Neural crest cell (in vitro differentiated cells): Measurements from ENCODE around the gene FOXJ2. TPM values are rescaled to one million over a fixed set of nuclear protein-coding genes. Genes with fewer than 3 reads are reported as not detected.

Source experiments
- DNase-seq: peaks from one replicate; pipeline ENCODE4 v3.0.0; 2021; ENCODE audit warnings: low read depth, mixed read lengths, low spot score
- H3K27ac Mint-ChIP-seq: one replicate; pipeline ENCODE4 v1.8.0; 2021; ENCODE audit warnings: mild to moderate bottlenecking, mixed read lengths; ENCODE audit not compliant: unreplicated experiment
- H3K27me3 Mint-ChIP-seq: 2 replicates; pipeline ENCODE4 v1.8.0; 2021; ENCODE audit warnings: low read depth, mild to moderate bottlenecking, mixed read lengths
- H3K36me3 Mint-ChIP-seq: 2 replicates; pipeline ENCODE4 v1.8.0; 2021; ENCODE audit warnings: low read depth, mild to moderate bottlenecking, mixed read lengths
- H3K4me1 Mint-ChIP-seq: 2 replicates; pipeline ENCODE4 v1.8.0; 2021; ENCODE audit warnings: mixed read lengths
- H3K4me3 Mint-ChIP-seq: one replicate; pipeline ENCODE4 v1.8.0; 2021; ENCODE audit warnings: mild to moderate bottlenecking, mixed read lengths
- H3K9me3 Mint-ChIP-seq: 2 replicates; pipeline ENCODE4 v1.8.0; 2021; ENCODE audit warnings: mixed read lengths
- total RNA-seq: library from RNA; stranded (reverse); gene quantifications from 2 replicates; pipeline ENCODE4 v1.2.1, GENCODE V29; 2021
- TF ChIP-seq, protein P1 (sequence below): fragments of 200-600 bp; sonication (generic); conservative IDR thresholded peaks from 2 replicates; pipeline ENCODE4 v1.5.0; 2021; ENCODE audit warnings: antibody characterized with exemption, mild to moderate bottlenecking

Gene FOXJ2
- total RNA-seq, 1 donor from 2014 or later = 14.1 TPM

DNA sequence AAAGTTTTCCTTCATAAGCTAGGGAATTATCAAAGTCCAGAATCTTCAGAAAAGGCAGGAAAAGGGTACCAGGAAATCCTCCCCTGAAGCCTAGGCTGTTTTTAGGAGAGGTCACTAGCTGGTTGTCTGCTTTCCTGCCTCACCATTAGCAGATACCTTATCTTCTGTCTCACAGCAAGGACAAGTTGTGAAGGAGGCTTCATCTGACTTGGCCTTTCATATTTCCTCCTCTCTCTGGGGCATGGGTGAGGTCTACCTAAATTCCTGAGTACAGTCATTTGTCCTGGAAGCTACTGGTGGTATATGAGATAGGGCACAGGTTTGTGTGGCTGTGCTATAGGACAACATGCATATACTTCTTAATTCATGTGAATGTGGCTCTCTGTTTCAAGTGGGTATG, 2.3 kb downstream of the FOXJ2 start:
- TF ChIP-seq, protein P1, sequence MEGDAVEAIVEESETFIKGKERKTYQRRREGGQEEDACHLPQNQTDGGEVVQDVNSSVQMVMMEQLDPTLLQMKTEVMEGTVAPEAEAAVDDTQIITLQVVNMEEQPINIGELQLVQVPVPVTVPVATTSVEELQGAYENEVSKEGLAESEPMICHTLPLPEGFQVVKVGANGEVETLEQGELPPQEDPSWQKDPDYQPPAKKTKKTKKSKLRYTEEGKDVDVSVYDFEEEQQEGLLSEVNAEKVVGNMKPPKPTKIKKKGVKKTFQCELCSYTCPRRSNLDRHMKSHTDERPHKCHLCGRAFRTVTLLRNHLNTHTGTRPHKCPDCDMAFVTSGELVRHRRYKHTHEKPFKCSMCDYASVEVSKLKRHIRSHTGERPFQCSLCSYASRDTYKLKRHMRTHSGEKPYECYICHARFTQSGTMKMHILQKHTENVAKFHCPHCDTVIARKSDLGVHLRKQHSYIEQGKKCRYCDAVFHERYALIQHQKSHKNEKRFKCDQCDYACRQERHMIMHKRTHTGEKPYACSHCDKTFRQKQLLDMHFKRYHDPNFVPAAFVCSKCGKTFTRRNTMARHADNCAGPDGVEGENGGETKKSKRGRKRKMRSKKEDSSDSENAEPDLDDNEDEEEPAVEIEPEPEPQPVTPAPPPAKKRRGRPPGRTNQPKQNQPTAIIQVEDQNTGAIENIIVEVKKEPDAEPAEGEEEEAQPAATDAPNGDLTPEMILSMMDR = no peak
- no peak for DNase-seq
- no peaks in the 10 kb centered on the region for H3K9me3 Mint-ChIP-seq
- H3K4me3 Mint-ChIP-seq = peak overlapping the region; percentile 94
- H3K36me3 Mint-ChIP-seq = no peaks in the 10 kb centered on the region
- peaks cover 59% of the 10 kb centered on the region for H3K4me1 Mint-ChIP-seq
- no peak overlapping the region for H3K27ac Mint-ChIP-seq
- no peaks in the 10 kb centered on the region for H3K27me3 Mint-ChIP-seq

DNA sequence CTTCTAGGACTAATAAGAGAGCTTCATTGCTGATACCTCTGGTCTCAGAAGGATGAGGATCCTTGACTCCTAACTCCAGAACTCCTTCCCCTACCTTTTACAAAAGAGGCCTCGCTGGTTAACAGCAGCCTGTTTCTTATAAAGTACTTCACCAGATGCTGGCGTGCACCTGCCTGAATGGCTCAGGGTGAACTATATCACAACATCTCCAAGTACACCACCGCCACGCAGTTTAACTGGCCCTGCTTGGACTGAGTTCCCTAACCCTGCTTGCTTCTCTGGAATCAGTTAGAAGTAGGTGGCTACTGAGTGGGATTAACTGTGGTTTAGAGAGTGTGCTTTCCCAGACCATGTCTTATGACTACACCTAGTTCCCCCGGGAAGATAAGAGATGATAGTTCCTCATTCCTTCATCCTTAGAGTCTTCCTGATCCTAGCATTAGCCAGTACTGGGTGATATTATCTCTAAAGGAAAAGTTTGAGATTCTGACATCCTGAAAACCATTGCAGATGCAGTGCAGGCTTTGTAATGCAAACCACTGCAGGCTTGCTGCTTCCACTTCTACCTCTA, 3.0 kb downstream of the FOXJ2 start:
- H3K27me3 Mint-ChIP-seq = no peaks in the 10 kb centered on the region
- TF ChIP-seq, protein P1 = no peak
- H3K4me3 Mint-ChIP-seq = peak overlapping the region; percentile 94
- no peaks in the 10 kb centered on the region for H3K9me3 Mint-ChIP-seq
- H3K4me1 Mint-ChIP-seq = peaks cover 59% of the 10 kb centered on the region
- no peak overlapping the region for H3K27ac Mint-ChIP-seq
- H3K36me3 Mint-ChIP-seq = no peaks in the 10 kb centered on the region
- DNase-seq = no peak

DNA sequence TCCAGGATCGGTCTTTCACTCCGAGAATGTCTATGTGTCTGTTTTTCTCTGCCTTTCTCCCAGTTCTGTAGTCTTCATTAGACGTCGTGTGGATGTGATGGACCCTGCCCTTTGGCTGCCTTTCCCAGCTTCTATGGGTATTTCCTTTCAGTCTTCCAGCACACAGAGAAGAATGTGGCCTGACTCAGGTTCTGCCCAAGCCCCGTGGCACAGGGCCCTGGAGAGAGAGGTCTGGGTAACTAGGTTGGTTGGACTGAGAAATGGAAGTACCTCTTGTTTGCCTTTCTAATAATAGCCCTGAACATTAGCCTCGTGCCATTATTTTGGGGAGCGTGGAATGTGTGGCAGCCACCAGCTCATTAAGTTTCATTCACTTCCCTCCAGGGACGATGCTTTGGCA, 3.8 kb downstream of the FOXJ2 start:
- Mint-ChIP-seq H3K27me3 (no peaks in the 10 kb centered on the region), H3K9me3 (no peaks in the 10 kb centered on the region), H3K36me3 (no peaks in the 10 kb centered on the region), H3K4me1 (peaks cover 59% of the 10 kb centered on the region), H3K27ac (no peak overlapping the region), H3K4me3 (peak overlapping the region; percentile 94)
- DNase-seq = no peak
- TF ChIP-seq, protein P1 = no peak

DNA sequence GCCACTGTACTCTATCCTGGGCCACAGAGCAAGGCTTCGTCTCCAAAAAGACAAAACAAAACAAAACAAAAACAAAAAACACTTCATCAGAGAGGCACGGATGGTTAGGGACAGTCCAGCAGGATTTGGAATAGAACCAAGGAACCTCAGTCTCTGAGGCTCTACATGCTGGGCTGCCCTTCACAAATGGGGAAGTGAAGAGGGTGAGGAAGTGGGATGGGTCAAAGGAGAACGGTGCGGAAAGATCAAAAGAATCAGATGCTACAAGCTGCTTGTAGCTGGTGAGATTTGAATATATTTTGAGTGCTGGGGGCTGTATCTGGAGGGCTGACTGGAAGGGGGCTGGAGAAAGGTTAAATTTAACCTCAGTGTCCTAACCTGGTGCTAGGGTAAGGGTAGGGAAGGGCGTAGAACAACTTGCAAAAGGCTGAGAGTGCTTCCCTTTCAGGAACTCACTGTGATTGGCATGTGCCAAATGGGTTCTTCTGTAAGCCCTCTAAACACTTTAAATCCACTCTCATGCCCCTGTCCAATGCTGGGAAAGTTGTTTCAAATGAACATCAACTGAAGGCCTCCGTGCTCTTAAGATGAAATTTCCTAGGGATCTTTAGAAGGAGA, 4.6 kb downstream of the FOXJ2 start:
- TF ChIP-seq, protein P1 = no peak
- peaks cover 55% of the 10 kb centered on the region for H3K4me1 Mint-ChIP-seq
- no peak overlapping the region for H3K27ac Mint-ChIP-seq
- no peak for DNase-seq
- peak overlapping the region; percentile 35 for H3K4me3 Mint-ChIP-seq
- no peaks in the 10 kb centered on the region for H3K36me3 Mint-ChIP-seq
- H3K9me3 Mint-ChIP-seq = no peaks in the 10 kb centered on the region
- no peaks in the 10 kb centered on the region for H3K27me3 Mint-ChIP-seq

DNA sequence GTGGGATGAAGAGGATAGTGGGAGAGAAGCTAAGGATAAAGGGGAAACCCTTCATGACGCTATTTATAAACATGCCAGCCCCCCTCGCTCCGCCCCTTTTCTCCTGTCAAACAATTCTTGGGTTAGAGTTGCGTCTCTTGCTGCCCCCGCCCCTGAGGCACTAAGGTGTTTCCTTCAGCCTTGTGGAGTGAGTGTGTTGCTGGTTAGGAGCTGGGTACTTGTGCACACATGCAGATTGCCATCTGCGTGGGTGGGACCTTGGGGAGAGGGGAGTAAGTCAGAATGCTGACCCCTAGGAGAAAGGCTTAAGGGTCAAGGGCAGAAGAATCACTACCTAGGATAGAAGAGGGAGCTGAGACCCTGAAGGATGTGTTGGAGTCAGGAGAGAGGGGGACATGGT, 5.4 kb downstream of the FOXJ2 start:
- no peak overlapping the region for H3K4me3 Mint-ChIP-seq

More for the DNA sequence above, 5.4 kb downstream of the FOXJ2 start:
- Mint-ChIP-seq H3K27me3 (no peaks in the 10 kb centered on the region), H3K27ac (no peak overlapping the region), H3K9me3 (no peaks in the 10 kb centered on the region), H3K4me1 (peaks cover 54% of the 10 kb centered on the region), H3K36me3 (peaks cover 3% of the 10 kb centered on the region)
- DNase-seq = no peak
- TF ChIP-seq, protein P1 = no peak
